GM20000 (cell line): Measurements from ENCODE around the gene CPXM2.

ENCODE experiments used
- DNase-seq: peaks from one replicate; pipeline ENCODE4 v3.0.0; 2012; ENCODE audit warnings: low spot score
- CTCF ChIP-seq: IDR thresholded peaks from 2 replicates; pipeline ENCODE4 v1.5.1; 2012; ENCODE audit warnings: mild to moderate bottlenecking, control low read depth; ENCODE audit errors: extremely low read depth, missing control alignments

CPXM2 gene

GRCh38 chr10:123884351-123884906 is 7.2 kb downstream of the CPXM2 start:
- TF ChIP-seq CTCF = no peak
- DNase-seq = no peak

- DNase-seq = no peak
- TF ChIP-seq CTCF = no peak
Observed at GRCh38 chr10:123883673-123884320, 7.8 kb downstream of the CPXM2 start.

GRCh38 chr10:123882681-123883445 is 8.7 kb downstream of the CPXM2 start:
- TF ChIP-seq CTCF = no peak
- DNase-seq = no peak

GRCh38 chr10:123882177-123882576 is 9.4 kb downstream of the CPXM2 start:
- no peak for TF ChIP-seq CTCF

GRCh38 chr10:123879606-123880257 is 11.9 kb downstream of the CPXM2 start:
- no peak for DNase-seq
- TF ChIP-seq CTCF = no peak

More at GRCh38 chr10:123882177-123882576, 9.4 kb downstream of the CPXM2 start:
- DNase-seq = no peak

GRCh38 chr10:123878666-123879303 is 12.8 kb downstream of the CPXM2 start:
- no peak for TF ChIP-seq CTCF
- DNase-seq = no peak
